GM12892 (cell line): ENCODE results near the gene PHPT1.
"Not testable (repeated sequence)": the region's sequence is repeated elsewhere in the genome, so short reads cannot be mapped to it uniquely, and the experiment has no call there.

Experiments
- POLR2A ChIP-seq: IDR thresholded peaks from 2 replicates; pipeline ENCODE4 v1.6.1; 2011; ENCODE audit warnings: low read depth, low read length, control low read depth
- POLR2AphosphoS5 ChIP-seq: IDR thresholded peaks from 2 replicates; pipeline ENCODE4 v1.6.1; 2011; ENCODE audit warnings: low read depth, low read length, control low read depth
- TAF1 ChIP-seq: IDR thresholded peaks from 2 replicates; pipeline ENCODE4 v1.6.1; 2011; ENCODE audit warnings: low read depth, mild to moderate bottlenecking, control low read depth, low read length, borderline replicate concordance

DNA sequence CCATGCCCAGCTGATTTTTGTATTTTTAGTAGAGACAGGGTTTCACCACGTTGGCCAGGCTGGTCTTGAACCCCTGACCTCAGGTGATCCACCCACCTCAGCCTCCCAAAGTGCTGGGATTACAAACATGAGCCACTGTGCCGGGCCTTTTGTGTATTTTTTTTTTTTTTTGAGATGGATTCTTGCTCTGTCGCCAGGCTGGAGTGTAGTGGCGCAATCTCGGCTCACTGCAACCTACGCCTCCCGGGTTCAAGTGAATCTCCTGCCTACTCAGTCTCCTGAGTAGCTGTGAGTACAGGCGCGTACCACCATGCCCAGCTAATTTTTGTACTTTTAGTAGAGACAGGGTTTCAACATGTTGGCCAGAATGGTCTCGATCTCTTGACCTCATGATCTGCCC, 34.5 kb downstream of the PHPT1 start:
- not testable (repeated sequence) for TF ChIP-seq POLR2A, POLR2AphosphoS5, TAF1
